Measurements from ENCODE around the gene RBM12.
A peak's percentile ranks its signal among the peaks of the same experiment; 100 is the strongest.
"Not testable (repeated sequence)": the region's sequence is repeated elsewhere in the genome, so short reads cannot be mapped to it uniquely, and the experiment has no call there.

RBM12 gene

GRCh38 chr20:35664466-35665206 lies at the start of gene RBM12, which contains the start of gene CPNE1:
RBM12 (minus strand) TSS chr20:35664900; CDS start chr20:35655322, 9,578 bp downstream.
CPNE1 (minus strand) TSS chr20:35664900; CDS start chr20:35632923, 31,977 bp downstream.
- DNase-seq (ENCODE audit: low spot score), result peak; percentile 98

- DNase-seq (ENCODE audit: low spot score), result no peak
Observed at GRCh38 chr20:35714127-35714526, 49.4 kb upstream of the RBM12 start.

- DNase-seq (ENCODE audit: low spot score), result not testable (repeated sequence)
Observed at GRCh38 chr20:35713120-35713519, 48.4 kb upstream of the RBM12 start.

- DNase-seq (ENCODE audit: low spot score), result no peak
Observed at GRCh38 chr20:35711588-35712209, 47.0 kb upstream of the RBM12 start.

GRCh38 chr20:35710884-35711587 lies 46.3 kb upstream of the RBM12 start:
- no peak for DNase-seq (ENCODE audit: low spot score)

- DNase-seq (ENCODE audit: low spot score), result no peak
Observed at GRCh38 chr20:35710039-35710438, 45.3 kb upstream of the RBM12 start.

- DNase-seq (ENCODE audit: low spot score), result no peak
Observed at GRCh38 chr20:35709259-35709658, 44.6 kb upstream of the RBM12 start.

GRCh38 chr20:35708502-35708901 lies 43.8 kb upstream of the RBM12 start:
- no peak for DNase-seq (ENCODE audit: low spot score)

- DNase-seq (ENCODE audit: low spot score), result not testable (repeated sequence)
Observed at GRCh38 chr20:35706591-35707529, 42.2 kb upstream of the RBM12 start.

GRCh38 chr20:35705894-35706293 lies 41.2 kb upstream of the RBM12 start:
- DNase-seq (ENCODE audit: low spot score), result not testable (repeated sequence)

- no peak for DNase-seq (ENCODE audit: low spot score)
Observed at GRCh38 chr20:35704514-35705261, 40.0 kb upstream of the RBM12 start.

GRCh38 chr20:35702824-35703695 lies 38.4 kb upstream of the RBM12 start:
- no peak for DNase-seq (ENCODE audit: low spot score)

- DNase-seq (ENCODE audit: low spot score), result no peak
Observed at GRCh38 chr20:35702051-35702823, 37.5 kb upstream of the RBM12 start.

- no peak for DNase-seq (ENCODE audit: low spot score)
Observed at GRCh38 chr20:35700625-35701148, 36.0 kb upstream of the RBM12 start.

- no peak for DNase-seq (ENCODE audit: low spot score)
Observed at GRCh38 chr20:35699957-35700624, 35.4 kb upstream of the RBM12 start.

GRCh38 chr20:35699127-35699956 lies 34.6 kb upstream of the RBM12 start, which contains the start of the genes NFS1 and ROMO1:
NFS1 (minus strand) TSS chr20:35699352; CDS start chr20:35699288, 64 bp downstream.
ROMO1 (plus strand) TSS chr20:35699405; CDS start chr20:35699633, 228 bp downstream.
- peak; percentile 98 for DNase-seq (ENCODE audit: low spot score)
